Colon (tissue), 2 donors: Measurements from ENCODE around the gene GLRA1.

Source experiments
- FAIRE-seq: peaks from 2 replicates; lab custom pipeline; 2012; peaks lifted over from hg19 to GRCh38; lab: Jason Lieb, UNC
- donor health status: control.
- donor health status: control.

The GLRA1 gene

DNA sequence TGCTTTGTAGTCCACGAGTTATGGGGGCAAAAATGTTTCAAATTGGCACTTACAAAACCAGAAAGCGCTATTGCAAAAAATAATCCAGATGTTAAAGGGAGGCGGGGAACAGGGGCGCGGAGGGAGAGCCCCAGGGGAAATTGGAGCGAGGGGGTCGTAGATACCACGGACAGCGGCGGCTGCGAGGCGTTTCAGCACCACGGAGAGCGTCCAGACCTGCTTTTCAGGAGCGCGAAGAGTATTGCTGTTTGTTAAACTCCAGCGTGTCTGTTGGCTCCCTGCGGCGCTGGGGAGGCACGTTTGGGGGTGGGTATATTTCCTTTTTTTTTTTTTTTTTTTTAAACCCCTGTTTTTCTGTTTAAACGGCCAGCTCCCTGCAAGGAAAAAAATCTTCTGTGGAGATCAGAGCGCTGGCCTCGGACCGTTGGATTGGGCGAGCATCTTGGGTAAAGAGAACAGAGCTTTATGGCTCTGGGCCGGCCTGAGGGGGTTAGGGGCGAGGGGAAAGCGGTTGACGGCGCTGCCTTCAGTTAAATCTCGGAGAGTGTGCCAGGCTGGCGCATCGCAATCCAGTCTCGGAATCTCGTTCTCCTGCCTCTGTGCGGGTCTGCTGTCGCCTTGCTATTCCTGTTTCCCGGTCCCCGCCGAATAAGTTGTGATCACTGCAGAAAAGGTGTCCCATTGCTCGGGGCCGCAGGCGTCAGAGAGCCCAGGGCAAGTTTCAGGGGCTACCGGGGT is at the start of gene GLRA1:
TSS of gene GLRA1 (minus strand) at position 288 of the 738 bp plus-strand sequence. CDS start 302 bp downstream, outside the sequence.
- FAIRE-seq = no peak

DNA sequence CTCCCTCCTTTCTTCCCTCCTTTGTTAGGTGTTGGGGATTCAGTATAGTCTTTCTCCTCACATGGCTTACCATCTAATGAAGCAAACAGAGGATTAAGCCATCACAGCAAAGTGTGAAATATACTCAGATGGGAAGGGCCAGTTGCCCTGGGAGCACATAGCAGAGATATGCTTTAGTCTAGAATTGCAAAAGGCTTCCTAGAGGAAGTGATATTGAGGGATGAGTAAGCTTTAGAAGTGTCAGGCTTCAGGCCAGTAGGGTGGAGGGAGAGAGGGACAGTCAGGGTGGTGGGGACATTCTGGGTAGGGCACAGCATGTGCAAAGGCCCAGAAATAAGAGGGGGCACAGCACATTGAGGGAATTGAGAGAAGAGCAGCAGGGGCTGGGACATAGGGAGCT is 46.2 kb upstream of the GLRA1 start:
- no peak for FAIRE-seq

- no peak for FAIRE-seq
Measured at GRCh38 chr5:151967865-151968264, 43.2 kb upstream of the GLRA1 start.

DNA sequence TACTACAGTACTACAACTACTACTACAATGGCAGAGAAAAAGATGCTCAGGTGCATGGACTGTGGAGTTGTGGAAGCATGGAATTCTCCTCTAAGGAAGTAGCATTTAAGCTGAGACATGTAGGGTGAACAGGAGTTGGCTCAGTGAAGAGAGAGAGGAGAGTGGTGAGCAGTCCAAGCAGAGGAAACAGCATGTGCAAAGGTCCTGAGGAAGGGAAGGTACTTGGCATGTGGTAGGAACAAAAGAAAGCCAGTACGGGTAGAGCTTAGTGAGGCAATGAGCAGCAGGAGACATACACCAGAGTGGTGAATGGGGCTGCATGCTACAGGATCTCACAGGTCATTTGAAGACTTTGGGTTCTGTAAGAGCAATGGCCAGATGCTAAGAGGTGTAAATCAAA is 41.4 kb upstream of the GLRA1 start:
- no peak for FAIRE-seq

GRCh38 chr5:151964471-151964870 is 39.8 kb upstream of the GLRA1 start:
- FAIRE-seq = no peak

GRCh38 chr5:151961557-151961956 is 36.9 kb upstream of the GLRA1 start:
- FAIRE-seq = no peak

DNA sequence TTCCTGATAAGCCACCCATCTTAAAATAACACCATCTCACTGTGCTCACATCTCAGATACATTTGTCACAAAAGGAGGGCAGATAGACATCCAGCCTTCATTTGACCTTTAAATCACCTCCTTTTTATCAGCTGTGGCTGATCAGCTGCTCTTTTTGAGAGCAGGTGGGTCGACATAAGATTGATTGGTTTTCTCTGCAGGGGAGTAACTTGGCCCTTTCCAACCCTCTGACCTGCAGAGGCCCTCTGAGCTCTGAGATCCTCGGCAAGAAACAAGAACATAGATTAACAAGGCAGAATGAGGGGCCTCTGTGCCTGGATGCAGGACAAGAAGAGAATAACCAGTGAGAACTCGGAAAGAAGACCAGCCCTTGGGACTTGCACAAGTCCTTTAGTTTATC is 33.5 kb upstream of the GLRA1 start:
- no peak for FAIRE-seq

DNA sequence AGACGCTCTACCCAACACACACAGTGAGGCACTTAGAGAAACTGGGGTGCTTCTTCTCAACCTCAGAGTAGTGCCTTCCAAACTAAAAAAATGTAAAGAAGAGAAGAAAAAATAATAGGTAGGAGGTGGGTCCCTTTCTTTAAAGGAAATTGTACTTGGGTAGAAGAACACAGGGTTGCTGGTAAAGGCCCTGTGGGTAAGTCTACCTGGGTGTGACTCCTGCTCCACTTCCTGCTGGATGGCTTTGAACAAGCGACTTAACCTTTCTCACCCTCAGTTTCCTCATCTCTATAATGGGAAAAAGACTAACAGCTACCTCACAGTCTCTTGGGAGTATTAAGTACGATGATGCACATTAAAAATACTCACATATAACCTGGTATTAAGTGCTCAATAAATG is 32.1 kb upstream of the GLRA1 start:
- FAIRE-seq = no peak

DNA sequence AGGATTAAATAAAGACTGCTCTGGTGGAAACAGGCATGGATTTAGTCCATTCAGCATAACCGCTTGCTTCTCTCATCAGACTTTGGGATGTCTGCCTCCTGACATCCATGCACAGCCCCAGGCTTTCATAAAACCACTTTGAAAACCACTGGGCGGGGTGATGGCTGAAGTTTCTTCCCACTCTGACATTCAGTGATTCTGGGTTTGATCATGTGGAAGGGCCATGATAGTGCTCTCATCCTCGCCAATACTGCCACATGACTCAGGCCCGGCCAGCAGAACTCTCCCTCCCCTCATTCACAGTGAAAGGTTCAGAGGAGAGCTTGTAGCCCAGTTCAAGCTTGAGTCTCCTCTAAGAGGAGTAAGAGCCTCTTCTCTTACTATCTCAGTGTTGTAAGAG is 29.6 kb upstream of the GLRA1 start:
- no peak for FAIRE-seq

GRCh38 chr5:151953833-151954232 is 29.2 kb upstream of the GLRA1 start:
- no peak for FAIRE-seq

DNA sequence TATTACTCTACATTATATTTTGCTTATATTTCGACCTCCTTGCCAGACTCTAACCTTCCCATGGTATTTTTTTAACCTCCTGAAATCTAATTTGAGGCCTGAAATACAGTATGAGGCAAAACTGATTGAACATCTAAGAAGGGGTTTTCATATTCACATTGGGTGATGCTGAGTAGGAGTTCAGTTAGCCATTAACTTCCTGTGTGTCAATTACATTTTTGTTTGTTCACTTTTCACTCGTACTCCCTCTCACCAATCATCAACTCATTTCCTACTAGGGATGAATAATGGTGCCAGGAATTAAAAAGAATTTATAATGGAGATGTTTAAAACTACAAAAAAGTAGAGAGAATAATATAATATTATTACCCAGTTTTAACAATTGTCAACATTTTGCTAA is 27.6 kb upstream of the GLRA1 start:
- FAIRE-seq = no peak

GRCh38 chr5:151950706-151951105 is 26.1 kb upstream of the GLRA1 start:
- FAIRE-seq = no peak

GRCh38 chr5:151949701-151950308 is 25.2 kb upstream of the GLRA1 start:
- FAIRE-seq = no peak

- FAIRE-seq = no peak
Measured at GRCh38 chr5:151949113-151949512, 24.5 kb upstream of the GLRA1 start.

GRCh38 chr5:151947931-151948608 is 23.4 kb upstream of the GLRA1 start:
- no peak for FAIRE-seq

- no peak for FAIRE-seq
Measured at GRCh38 chr5:151937851-151938250, 13.2 kb upstream of the GLRA1 start.

DNA sequence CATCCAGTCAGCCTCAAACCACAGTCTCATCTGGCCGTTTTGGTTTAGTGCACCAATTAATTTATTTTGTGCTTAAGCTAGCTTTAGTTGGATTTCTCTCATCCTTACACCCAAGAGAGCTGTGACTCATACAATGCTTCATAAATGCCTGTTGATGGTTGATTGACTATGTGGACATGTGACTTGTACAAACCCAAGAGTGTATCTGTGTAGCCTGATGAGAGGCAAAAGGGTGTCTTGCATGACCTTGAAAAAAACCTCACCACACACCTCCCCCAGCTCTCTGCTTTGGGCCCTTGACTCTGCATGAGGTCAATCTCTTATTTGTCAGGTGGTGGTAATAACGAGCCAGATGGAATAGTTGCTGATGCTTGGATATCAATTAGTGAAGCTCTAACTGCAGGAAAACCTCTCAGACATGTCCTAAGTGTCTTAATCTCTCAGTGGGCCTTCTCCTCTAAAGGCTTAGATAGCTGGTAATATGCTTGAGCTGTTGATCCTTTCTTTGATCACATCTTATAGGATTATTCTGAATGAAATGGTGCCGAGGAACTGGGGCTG is 10.6 kb upstream of the GLRA1 start:
- FAIRE-seq = no peak

- no peak for FAIRE-seq
Measured at GRCh38 chr5:151931260-151931659, 6.6 kb upstream of the GLRA1 start.

- FAIRE-seq = no peak
Measured at GRCh38 chr5:151926188-151926587, 1.5 kb upstream of the GLRA1 start.

DNA sequence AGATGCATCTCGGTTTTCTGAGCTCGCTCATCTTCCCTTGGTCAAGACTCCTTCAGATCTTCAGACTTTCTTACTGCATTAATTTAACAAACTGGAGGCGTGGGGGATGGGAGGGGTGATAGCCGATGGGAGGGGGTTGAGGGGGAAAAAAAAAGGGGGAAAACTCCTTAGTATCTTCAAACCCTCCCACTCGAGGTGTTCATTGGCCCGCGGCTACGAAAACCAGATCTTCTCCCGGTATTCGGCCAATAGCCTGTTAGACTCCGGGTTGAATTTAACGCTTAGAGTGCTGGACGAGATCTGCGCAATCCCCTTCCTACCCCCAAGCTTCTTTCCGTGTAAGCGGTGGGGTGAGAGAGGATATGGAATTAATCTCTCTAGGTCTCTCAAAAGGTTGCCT is 689 bp upstream of the GLRA1 start:
- no peak for FAIRE-seq

DNA sequence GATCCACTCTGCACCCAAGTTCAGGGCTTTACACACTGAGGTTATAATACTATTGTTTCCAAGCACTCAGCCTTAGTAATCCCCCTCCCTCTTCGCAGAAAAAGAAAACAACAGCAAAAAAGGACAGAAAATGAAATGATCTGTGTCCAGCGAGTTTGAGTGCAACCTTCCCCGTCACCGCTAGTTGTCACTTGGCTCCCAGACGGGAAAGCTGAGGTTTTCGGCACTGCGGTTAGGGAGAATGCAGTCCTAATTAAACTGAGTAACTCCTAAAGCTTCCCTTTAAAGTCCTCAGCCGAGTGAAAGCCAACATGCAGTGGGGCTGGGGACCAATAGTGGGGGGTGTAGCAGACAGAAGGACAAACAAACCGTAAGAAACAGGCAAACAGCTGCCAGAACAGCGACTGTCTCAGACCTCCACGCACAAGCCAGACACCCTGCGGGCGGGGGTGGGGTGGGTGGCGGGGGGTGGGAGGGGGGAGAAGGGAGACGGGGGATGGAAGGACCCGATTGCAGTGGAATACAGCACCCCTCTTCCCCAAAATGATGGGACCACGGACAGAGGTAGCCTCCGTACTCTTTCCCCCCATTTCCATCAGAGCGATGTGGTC is 680 bp downstream of the GLRA1 start:
- no peak for FAIRE-seq

DNA sequence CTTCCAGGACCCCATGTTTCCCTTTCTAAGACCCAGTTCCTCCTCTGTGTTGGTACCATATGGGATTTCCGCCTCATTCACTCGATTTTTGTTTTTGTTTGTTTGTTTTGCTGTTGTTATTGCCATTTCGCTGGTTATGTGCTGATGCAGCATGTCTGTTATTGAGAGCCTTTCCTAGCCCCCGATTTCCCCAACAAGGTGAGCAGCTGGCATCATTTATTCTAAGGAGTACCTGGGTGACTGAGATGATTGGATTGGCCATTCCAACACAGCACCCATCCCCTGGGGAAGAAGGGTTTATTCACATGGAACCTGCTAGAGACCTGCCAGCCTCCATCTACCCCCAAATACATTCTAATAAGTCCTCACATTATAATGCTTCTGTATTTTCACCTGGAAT is 2.7 kb downstream of the GLRA1 start:
- FAIRE-seq = no peak

GRCh38 chr5:151917904-151918303 is 6.7 kb downstream of the GLRA1 start:
- FAIRE-seq = no peak
